Measurements from ENCODE around the gene VWF. TPM values are rescaled to one million over a fixed set of nuclear protein-coding genes. Genes with fewer than 3 reads are reported as not detected.

Gene VWF
- total and polyA plus RNA-seq, 2 donors (not counting 3 experiments of a cell fraction or from before 2014, with no cell fraction given), result 1,041 to 2,328 TPM

GRCh38 chr12:6158255-6158654 is 33.8 kb upstream of the VWF start:
- H3K79me2 ChIP-seq (ENCODE audit: control insufficient read depth, insufficient read depth, low read length), result no peaks in the 10 kb centered on the region
- peak; percentile 71 for DNase-seq (ENCODE audit: low read depth, low spot score)
- ChIA-PET CTCF (interaction anchor here (0.9 to 3.1 kb wide), 5 partner anchors 9 to 126 kb away, joined by 3 to 11 read pairs (median 5); no protein-coding TSS in a partner anchor), POLR2A (interaction anchor here (2.6 kb wide), 1 partner anchor 10 kb away, joined by 16 read pairs; no protein-coding TSS in a partner anchor)
- dilution Hi-C loops (cut with MboI; ENCODE audit: extremely low pct_ligation_motif_present, low sequenced_read_pairs) (no loop called here), intact Hi-C loops (cut with micrococcal nuclease) (loop anchor here (1.0 kb wide), 1 partner anchor 13 kb away; no protein-coding TSS in a partner anchor)
- peak; percentile 68 for FAIRE-seq
- H3K36me3 ChIP-seq (ENCODE audit: control insufficient read depth in 2 of 2, extremely low read depth in 1 of 2, insufficient read depth in 2 of 2, low read length in 2 of 2), result no peaks in the 10 kb centered on the region
- no TSS peak for BruUV-seq (replicated peaks)
- H3K4me3 ChIP-seq (replicated peaks in 1 of 3; ENCODE audit: insufficient read depth in 1 of 3, low read depth in 1 of 3, low read length in 3 of 3), result no peak overlapping the region
- peak overlapping the region; percentile 40 for H3K4me2 ChIP-seq (ENCODE audit: insufficient read depth, low read length)
- no peak for TF ChIP-seq MAX (IDR thresholded peaks at IDR 0.05; ENCODE audit: insufficient read depth, insufficient read length)
- TF ChIP-seq POLR2AphosphoS5 (IDR thresholded peaks at IDR 0.05; ENCODE audit: insufficient read depth, low read depth, low read length), result no peak
- no peak for TF ChIP-seq GATA2 (IDR thresholded peaks at IDR 0.05; ENCODE audit: insufficient read depth, insufficient read length, low read depth, low read length)
- no peak for TF ChIP-seq JUN (IDR thresholded peaks at IDR 0.05; ENCODE audit: borderline replicate concordance, insufficient read depth, insufficient read length, low read depth)
- no peak for TF ChIP-seq MYC (IDR thresholded peaks at IDR 0.05; ENCODE audit: low read depth, low read length)
- TF ChIP-seq CTCF (IDR thresholded peaks at IDR 0.05; ENCODE audit: extremely low read depth in 1 of 2, insufficient read depth in 1 of 2, low read depth in 1 of 2, low read length in 2 of 2), result no peak
- no peak for TF ChIP-seq POLR2A (IDR thresholded peaks at IDR 0.05; ENCODE audit: low read depth, low read length)
- no peak for TF ChIP-seq FOS (IDR thresholded peaks at IDR 0.05; ENCODE audit: borderline replicate concordance, insufficient read depth, low read length)
- peak overlapping the region; percentile 45 for H2AFZ ChIP-seq (ENCODE audit: low read depth, low read length)
- H3K4me1 ChIP-seq (ENCODE audit: control insufficient read depth, extremely low read depth, insufficient read depth, low read length), result peaks cover 42% of the 10 kb centered on the region
- no peaks in the 10 kb centered on the region for H4K20me1 ChIP-seq (replicated peaks; ENCODE audit: control insufficient read depth, extremely low read depth, insufficient read depth, low read length)
- H3K9ac ChIP-seq (replicated peaks; ENCODE audit: extremely low read depth, insufficient read depth, low read length), result peak overlapping the region; percentile 58
- H3K27me3 ChIP-seq (ENCODE audit: control insufficient read depth in 2 of 2, insufficient read depth in 2 of 2, low read length in 2 of 2), result no peaks in the 10 kb centered on the region
- no peaks in the 10 kb centered on the region for H3K9me1 ChIP-seq (replicated peaks; ENCODE audit: control insufficient read depth, extremely low read depth, insufficient read depth, low read length)
- H3K27ac ChIP-seq (ENCODE audit: insufficient read depth, low read depth, low read length), result peak overlapping the region; percentile 93
- no peaks in the 10 kb centered on the region for H3K9me3 ChIP-seq (replicated peaks; ENCODE audit: control insufficient read depth, insufficient read depth, low read length)

Measured in endothelial cell of umbilical vein (primary cell).